HG03064 (cell line): ENCODE measurements around the gene LMCD1.
A peak's percentile ranks its signal among the peaks of the same experiment; 100 is the strongest.

ENCODE experiments used
- ATAC-seq: cut with Tn5 transposase; IDR thresholded peaks from one replicate; pipeline ENCODE4 v1.9.1; 2021; ENCODE audit warnings: low read depth; ENCODE audit not compliant: unreplicated experiment

Gene LMCD1

DNA sequence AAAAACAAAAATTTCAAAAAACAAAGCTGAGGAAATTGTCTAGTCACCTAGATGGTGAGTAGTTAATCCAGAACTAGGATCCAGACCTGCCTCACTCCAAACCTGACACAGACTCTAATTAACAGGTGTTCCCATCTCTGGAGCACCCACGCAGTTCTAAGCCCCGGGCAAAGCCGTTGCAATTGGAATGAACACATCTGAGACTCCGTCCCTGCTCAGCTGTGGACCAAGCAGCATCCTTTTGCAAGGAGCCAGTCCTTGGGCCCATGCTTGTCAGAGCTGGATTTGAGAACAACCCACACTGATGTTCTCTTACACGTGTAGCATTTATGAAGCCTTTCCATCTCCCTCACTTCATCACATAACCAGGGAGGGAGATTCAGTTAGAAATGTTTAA is 54.8 kb downstream of the LMCD1 start:
- no peak for ATAC-seq

DNA sequence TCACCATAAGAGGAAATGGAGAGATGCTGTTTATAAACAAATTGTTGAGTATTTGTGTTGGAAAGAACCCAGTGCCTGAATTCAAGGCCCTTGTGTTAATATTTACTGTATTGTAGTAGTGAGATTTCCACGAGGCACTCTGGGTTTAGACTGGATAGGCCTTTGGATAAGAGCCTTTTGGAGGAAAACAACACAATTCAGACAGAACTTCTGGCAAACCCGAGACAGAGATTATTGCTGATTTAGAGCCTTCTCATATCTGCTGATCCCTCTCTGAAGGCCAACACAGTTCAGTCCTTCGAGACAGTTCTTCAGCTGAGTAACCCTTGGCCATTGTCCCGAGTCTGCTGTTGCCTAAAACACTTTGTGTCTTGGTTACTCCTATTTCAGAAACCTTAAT is 55.7 kb downstream of the LMCD1 start:
- ATAC-seq = no peak

DNA sequence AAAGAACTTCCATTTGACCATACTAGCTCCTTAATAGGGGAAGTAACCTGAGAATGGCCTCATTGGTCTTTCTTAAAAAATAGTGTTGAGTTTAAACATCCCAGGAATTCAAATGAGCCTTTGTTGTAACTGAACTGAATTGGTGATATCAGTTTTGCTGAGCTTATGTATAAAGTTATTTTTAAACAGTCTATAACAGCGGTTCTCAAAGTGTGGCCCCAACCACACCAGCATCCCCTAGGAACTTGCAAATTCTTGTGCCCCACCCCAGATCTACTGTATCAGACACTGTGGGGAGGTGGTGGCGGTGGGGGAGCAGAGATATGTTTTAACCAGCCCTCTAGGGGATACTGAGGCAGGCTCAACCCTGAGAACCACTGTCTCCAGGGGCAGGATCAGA is 57.0 kb downstream of the LMCD1 start:
- no peak for ATAC-seq

DNA sequence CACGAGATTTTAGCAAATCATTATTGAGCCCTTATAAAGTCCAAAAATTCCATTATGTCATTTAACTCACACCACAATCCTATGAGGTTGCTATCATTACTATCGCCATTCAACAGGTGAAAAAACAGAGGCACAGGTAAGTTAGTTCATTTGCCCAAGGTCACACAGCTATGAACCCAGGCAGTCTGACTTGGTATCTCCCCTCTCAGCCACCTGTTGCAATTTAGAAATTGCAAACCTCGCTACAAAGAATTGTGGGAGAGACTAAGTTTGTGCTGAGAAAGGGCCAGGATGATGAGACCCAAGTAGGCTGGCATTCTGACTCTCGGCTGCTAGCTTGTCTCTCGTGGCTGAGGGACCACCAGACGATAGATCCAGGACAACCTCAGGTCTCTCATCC is 57.7 kb downstream of the LMCD1 start:
- ATAC-seq = no peak

DNA sequence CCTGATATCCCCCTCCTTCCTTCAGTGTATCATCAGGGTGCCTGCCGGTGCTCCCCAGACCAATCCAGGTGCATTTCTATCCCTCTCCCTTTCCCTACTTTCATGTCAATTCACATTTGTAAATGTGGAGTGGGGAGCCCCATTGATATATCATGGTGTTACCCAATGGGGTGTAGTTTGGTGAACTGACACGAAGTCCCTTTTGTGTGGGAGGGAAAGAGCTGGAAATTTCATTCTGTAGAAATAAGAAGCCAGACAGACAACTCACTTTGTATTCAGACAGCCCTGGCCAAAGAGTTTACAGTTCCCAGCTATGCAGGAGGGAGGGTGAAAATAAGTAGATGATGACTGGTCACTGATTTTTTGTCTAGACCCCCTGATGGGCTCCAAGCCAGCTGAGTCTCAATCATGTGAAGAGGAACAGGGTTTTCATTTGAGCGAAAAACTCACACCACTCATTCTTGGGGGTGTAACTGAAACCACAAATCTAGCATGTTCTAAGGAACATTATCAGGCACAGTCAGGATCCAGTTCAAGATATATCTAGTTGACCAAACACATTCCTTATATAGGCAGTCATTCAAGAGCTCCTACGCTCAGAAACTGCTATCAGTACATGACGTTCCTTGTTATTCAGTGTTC is 58.9 kb downstream of the LMCD1 start:
- no peak for ATAC-seq

DNA sequence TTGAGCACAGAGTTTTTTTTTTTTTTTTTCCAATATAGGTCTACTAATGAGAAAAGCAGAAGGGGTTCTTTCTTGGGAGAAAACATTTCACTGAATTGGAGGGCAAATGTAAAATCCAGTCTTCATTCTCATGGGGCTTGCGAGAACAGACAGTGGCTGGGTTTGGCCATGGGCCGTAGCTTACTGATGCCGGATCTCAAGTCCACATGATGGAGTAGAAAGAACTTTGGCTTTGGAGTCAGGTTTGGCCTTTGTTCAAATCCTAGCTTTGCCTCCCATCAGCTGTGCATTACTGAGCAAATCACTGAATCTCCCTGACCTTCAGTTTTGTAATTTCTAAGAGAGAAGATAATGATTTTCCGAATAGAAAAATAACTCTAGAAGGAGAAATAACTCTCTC is 59.7 kb downstream of the LMCD1 start:
- no peak for ATAC-seq

DNA sequence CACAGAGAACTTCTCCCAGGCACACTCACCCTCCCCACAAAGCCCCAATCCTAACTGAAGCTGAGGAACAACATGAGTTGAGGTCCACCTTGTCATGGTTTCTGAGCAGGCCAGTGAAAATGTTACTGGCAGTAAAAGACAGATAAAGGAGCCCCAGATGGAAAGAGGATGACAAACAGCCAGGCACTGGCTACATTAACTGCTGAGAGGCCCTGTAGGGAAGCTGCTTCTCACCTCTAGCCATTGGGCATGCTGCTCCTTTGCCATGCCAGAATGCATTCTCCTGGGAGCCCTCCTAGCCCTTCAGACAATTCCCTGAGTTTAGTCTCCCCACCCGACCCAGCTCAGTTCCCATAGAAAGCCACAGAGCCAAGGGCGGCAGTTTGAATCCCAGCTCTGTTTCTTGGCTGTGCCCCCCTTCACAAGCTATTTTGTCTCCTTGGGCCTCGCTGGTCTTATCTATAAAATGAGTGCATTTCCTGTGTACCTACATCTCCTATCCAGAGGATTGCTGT is 60.5 kb downstream of the LMCD1 start:
- ATAC-seq = no peak

DNA sequence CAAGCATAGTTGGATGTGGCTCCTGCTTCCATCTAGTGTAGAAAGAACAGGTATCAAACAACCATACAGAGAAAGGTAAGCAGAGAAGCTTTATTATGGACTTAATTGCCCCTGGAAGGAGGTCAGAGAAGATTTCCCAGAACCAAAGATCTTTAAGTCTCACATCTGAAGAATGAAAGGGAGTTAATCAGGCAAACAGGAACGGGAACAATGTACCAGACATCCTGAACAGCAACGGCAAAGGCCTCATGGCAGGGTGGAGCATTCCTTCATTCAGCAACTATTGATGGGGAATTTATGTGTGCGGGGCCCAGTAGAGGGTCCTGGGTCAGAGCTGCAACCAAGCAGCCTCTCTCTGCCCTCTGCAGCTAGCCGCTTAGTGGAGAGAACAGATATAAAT is 61.5 kb downstream of the LMCD1 start:
- no peak for ATAC-seq

DNA sequence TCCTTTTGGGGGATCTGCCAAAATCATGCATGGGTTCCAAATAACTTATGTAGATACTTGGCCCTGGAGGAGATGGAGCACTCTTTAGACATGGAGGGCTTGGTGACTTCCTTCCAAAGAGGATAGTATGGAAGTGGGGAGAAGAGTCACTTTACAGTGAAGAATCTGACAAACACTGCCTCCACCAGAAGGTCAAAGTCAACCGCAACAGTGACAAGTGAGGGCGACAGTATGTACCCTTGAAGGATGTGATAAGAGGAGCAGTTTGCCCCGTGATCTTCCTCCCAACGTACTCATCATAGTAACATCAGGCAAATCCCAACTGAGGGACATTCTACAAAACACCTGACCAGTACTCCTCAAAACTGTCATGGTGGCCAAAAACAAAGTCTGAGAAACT is 62.0 kb downstream of the LMCD1 start:
- ATAC-seq = no peak

DNA sequence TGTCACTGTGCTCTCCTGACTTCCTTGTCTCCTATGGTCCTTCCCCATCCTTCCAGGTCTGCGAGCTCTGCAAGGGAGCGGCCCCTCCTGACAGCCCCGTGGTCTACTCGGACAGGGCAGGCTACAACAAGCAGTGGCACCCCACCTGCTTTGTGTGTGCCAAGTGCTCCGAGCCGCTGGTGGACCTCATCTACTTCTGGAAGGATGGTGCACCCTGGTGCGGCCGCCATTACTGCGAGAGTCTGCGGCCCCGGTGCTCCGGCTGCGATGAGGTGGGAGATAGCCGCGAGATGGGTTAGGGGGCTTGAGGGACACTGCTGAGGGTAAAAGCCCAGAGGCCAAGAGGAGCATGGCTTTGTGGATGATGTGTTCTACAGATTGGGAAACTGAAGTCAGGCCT is 63.8 kb downstream of the LMCD1 start:
- no peak for ATAC-seq

DNA sequence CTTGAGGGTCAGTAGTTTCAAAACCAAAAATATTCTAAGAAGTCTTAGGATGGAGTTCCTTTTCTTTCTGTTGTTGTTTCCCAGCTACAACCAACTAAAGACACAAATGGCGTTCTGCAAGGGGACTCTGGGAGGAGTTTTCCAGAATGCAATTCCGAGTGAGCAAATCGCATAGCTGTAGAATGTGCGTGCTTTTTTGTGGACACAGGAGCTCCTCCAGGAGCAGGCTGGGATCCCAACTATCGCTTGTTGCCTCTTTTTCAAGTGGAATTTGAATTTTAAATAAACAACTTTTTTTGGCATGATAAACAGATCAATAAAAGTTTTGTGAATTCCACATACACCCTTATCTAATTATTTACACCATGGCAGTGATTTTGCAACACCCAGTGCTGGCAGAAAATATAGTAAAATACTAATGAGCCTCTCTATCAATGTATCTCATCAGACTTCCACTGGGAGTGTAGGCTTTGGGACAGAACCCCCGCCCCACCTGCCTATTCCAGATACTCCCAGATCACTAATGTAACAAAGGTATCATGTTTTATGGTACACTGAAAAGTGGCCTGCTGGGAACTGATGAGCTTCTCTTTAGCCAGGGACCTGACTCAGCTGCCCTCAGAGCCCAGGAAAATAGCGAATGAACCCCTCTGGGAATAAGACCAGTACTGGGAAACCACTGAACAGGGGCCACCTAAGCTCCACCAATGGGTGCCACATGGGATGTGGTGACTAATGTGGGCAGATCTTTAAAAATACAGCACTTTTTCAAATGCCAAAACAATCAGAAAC is 66.4 kb downstream of the LMCD1 start:
- no peak for ATAC-seq

DNA sequence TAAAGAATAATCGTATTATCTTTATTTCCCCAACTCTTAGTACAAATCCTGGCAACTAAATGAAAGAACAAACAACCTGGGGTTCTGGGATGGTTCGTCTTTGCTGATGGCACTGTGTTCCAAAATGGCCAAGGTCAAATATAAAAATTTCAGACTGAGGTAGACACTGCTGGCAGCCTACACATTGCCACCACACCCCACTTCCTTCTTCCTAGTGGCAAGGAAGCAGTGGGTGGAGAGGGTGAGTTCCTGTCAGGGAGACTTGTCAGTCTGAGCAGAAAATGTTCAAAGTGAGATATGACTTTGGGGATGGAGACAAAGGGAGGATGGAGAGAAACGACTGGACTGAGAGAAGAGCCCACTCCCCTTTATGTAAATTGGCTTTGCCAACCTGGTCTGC is 69.6 kb downstream of the LMCD1 start:
- no peak for ATAC-seq

DNA sequence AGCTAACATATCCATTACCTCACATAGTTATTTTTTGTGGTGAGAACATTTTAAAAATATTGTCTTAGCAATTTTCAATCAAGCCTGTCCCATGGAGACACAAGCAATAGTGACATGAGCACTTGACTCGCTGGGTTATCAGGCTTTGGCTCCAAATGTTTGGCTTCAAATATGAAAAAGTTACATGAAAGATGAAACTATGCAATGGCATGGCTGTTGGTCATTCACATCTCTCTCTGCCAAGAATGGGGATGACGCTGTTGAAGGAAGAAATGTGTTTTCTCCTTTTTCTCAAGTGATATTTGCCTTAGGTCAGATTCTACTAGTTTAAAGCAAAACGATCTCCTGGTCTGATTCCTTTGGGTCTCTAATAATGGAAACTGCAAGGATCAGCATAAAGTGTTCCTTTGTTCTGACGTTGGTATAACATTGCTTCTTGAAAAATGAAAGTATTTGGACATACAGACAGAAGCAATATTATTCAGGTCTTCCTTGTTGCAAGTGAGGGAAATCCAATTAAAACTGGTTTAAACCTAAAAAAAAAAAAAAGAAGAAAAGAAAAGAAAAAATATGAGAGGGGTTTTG is 71.8 kb downstream of the LMCD1 start:
- no peak for ATAC-seq

DNA sequence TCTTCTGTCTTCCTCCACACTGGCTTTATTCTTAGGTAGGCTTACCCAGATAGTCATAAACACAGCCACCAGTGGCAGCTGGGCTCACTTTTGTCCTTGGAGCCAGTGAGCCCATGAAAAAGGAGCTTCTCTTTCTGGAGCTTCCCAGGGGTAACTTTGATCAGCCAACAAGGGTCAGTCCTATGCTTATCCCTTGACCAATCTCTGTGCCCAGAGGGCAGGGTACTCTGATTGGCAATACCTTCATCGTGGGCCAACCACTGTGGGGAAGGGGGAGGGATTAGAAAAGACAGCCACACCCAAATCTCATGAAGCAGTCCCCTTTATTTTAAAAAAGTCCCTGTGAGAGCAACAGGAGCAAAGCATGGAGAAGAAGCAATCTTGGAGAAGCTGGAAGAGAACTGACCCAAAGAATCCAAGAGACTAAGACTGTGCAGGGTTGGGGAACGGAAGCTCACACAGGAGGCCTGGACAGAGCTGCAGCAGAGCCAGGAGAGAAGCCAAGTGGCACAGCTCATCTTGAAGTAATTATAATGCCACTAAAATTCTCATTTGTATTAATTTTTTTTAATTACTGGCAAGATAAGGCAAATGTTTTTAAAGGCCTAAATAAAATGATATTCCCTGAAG is 72.5 kb downstream of the LMCD1 start:
- no peak for ATAC-seq

DNA sequence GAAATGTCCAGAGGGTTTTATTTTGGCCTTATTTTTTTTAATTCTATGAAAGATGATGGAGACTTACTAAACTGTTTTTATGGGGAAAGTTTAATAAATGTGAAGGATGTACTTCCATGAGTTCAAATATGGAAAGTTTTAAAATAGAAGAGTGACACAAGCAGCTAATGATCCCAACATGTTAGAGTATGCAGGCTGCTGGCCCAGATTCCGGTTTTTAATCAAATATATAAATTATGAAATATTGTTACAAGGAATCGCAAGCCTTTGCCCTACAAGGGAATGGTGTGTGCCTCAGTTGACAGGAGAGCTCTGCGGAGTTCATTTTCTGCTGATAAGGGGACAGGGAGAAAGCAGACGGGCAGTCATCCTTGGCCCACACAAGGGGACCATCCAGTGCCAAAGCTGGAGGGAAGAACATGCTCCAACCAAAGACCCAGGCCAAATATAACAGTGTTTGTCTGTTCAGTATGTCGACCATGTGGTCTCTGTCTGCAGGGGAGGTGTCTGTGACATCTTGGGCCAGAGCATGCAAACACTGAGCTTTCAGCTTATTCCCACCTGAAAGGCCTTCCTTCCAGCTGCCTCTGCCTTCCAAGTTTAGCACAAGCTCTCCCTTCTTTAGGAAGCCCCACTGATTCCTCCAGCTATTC is 73.2 kb downstream of the LMCD1 start:
- no peak for ATAC-seq

DNA sequence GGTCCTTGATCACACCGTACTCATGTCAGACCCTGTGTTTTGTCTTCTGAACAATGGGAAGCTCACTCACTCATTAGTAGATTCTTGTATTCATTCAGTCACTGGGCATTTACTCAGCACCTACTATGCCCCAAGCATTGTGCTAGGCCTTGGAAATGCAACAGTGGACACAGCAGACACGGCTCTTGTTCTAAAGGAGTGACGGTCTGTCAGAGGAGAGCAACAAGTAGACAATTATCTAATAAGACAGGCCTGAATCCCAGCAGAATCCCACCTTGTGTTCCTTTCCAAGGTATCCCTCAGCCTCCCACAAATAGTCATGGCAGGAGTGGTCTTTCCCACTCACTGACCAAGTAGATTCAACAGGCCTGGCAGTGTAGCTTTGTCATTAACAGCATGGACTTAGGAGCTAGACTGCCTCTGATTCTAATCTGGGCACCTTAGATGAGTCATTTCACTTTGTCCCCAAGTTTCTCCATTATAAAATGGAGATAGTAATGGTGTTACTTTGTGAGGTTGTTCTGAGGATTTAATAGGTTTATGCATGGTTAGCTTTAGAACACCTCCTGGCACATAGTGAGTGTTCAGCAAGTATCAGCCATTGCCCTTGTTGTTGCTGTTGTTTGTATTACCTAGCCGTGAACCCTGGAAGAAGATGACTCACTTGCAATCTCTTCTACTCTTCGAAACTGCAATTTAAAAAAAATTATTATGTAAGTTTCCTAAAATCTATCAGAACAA is 73.9 kb downstream of the LMCD1 start:
- no peak for ATAC-seq

DNA sequence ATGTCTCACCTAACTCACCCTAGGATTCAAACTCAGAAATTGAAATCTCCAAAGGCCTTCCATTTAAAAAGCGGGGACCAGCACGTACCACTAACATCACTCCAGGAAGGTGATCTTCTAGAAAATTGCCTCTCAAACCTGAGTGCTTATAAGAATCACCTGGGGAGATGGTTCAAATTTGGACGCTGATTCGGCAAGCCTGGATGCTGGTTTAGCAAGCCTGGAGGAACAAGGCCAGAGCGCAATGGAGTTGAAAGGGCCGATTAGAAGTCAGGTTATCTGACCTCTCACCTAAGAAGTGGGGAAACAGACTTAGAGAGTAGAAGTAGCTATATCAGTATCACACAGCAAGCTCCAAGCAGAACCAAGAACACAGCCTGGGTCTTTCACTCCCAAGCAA is 74.8 kb downstream of the LMCD1 start:
- ATAC-seq = no peak

DNA sequence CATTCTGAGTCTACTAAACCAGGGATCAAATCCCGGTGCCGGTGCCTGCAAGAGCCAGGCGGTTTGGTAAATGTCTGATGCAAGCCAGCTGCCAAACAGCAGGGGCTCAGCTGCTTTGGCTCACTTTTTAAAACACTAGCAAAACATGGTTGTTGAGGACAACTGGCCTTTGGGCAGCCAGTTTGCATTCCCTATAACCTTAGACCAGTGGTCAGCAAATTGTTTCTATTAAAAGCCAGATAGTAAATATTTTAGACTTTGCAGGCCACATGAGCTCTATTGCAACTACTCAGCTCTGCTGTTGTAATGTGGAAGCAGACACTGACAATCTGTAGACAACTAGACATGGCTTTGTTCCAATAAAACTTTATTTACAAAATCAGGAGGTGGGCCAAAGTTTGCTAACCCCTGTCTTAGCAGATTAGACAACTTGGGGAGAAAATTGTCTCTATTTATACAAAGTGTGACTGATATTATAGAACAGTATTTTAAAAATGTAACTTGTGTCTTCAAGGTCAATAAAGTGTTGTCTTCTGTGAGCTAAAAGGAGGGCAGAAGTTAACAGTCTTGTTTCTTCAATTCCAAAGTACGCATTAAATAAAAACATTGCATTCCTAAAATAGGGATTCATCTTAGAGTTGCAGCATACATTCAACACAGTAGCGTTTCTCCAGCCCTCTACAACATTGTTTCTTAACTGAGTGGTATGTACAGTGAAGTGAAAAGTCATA is 75.4 kb downstream of the LMCD1 start:
- ATAC-seq = no peak

DNA sequence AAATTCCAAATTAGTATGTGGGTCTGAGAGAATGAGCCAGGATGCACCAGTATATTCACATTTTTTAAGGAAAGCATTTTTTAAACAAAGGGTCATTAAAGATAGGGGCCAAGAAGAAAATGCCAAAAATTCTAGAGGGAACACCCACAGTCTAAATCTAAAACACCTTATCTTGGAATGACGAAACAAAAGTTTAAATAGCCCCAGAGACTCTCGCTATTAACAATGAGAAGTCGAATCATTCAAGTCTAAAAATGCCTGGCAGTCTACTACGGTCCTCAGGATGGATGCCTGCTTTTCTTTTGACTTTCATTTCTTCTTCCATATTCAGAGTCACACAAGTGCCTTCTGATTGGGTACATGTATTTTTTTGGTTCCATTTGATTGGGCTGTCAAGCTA is 76.7 kb downstream of the LMCD1 start:
- ATAC-seq = no peak

DNA sequence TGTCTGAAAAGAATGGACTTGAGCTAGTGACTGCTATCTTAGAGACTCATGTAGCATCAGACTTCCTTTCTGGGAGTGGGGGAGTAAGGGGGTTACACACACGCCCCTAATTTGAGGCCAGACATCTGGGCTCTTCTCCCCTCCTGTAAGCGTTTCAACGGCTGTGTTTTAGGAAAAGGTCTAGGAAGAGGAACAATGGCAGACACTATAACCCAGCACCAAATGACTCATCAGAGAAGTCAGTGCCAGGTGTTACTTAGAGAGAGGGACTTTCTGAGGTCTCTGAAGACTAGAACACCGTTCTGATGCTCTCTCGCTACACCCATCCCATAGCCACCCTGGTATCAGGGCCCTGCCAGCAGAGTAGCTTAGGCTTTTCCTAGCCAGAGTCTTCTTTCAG is 77.5 kb downstream of the LMCD1 start:
- peak; percentile 100 for ATAC-seq
